Measurements from ENCODE around the gene GPR35.

Gene GPR35

GRCh38 chr2:240604291-240604938, 20.9 kb upstream of the GPR35 start:
- peak in 1 of 2 experiments; percentile 22 for DNase-seq (ENCODE audit: low read depth in 1 of 2, low spot score in 1 of 2)
- Histone ChIP-seq H3K4me3 (replicated peaks; ENCODE audit: insufficient read depth, low read length) (no peak overlapping the region), H3K27ac (replicated peaks) (no peak overlapping the region), H3K27me3 (ENCODE audit: insufficient read depth, poor library complexity, severe bottlenecking) (no peaks in the 10 kb centered on the region)
- TF ChIP-seq SPI1 (IDR thresholded peaks at IDR 0.05; ENCODE audit: borderline replicate concordance, low read depth) = no peak
- no peak for TF ChIP-seq POLR2AphosphoS5 (IDR thresholded peaks at IDR 0.05; ENCODE audit: low read depth)
- peak; percentile 63 for TF ChIP-seq CTCF (IDR thresholded peaks at IDR 0.05; ENCODE audit: insufficient read depth, low read length)
- peak; percentile 68 for TF ChIP-seq REST (IDR thresholded peaks at IDR 0.05; ENCODE audit: insufficient replicate concordance, low read depth)
- no peak for TF ChIP-seq GABPA (IDR thresholded peaks at IDR 0.05; ENCODE audit: low read depth)

GRCh38 chr2:240604939-240605716, 20.2 kb upstream of the GPR35 start:
- Histone ChIP-seq H3K4me3 (replicated peaks; ENCODE audit: insufficient read depth, low read length) (no peak overlapping the region), H3K27ac (replicated peaks) (no peak overlapping the region), H3K27me3 (ENCODE audit: insufficient read depth, poor library complexity, severe bottlenecking) (no peaks in the 10 kb centered on the region)
- TF ChIP-seq POLR2AphosphoS5 (IDR thresholded peaks at IDR 0.05; ENCODE audit: low read depth) (no peak), GABPA (IDR thresholded peaks at IDR 0.05; ENCODE audit: low read depth) (no peak), SPI1 (IDR thresholded peaks at IDR 0.05; ENCODE audit: borderline replicate concordance, low read depth) (no peak), CTCF (IDR thresholded peaks at IDR 0.05; ENCODE audit: insufficient read depth, low read length) (no peak), REST (IDR thresholded peaks at IDR 0.05; ENCODE audit: insufficient replicate concordance, low read depth) (no peak)
- DNase-seq (ENCODE audit: low read depth in 1 of 2, low spot score in 1 of 2) = no peak

- no peak for DNase-seq (ENCODE audit: low read depth in 1 of 2, low spot score in 1 of 2)
- no peak overlapping the region for H3K4me3 ChIP-seq (replicated peaks; ENCODE audit: insufficient read depth, low read length)
- no peaks in the 10 kb centered on the region for H3K27me3 ChIP-seq (ENCODE audit: insufficient read depth, poor library complexity, severe bottlenecking)
- TF ChIP-seq CTCF (IDR thresholded peaks at IDR 0.05; ENCODE audit: insufficient read depth, low read length) (no peak), GABPA (IDR thresholded peaks at IDR 0.05; ENCODE audit: low read depth) (no peak), POLR2AphosphoS5 (IDR thresholded peaks at IDR 0.05; ENCODE audit: low read depth) (no peak), SPI1 (IDR thresholded peaks at IDR 0.05; ENCODE audit: borderline replicate concordance, low read depth) (no peak)
- no peak overlapping the region for H3K27ac ChIP-seq (replicated peaks)
Observed at GRCh38 chr2:240605867-240606743, 19.2 kb upstream of the GPR35 start.

All from HL-60 (cell line).